Osteoblast (primary cell): Measurements from ENCODE around the gene CDH26. TPM values are rescaled to one million over a fixed set of nuclear protein-coding genes. Genes with fewer than 3 reads are reported as not detected.

Experiments used
- DNase-seq: peaks from one replicate; pipeline ENCODE4 v3.0.0; 2011; ENCODE audit warnings: low spot score, mixed read lengths; ENCODE audit not compliant: insufficient read length; ENCODE audit errors: missing footprints
- H2AFZ ChIP-seq: 2 replicates; pipeline ENCODE4 v1.6.0; 2011; ENCODE audit warnings: mild to moderate bottlenecking, low read length
- H3K27ac ChIP-seq: 2 replicates; pipeline ENCODE4 v1.5.1; 2011; ENCODE audit warnings: mild to moderate bottlenecking, low read depth, low read length, moderate library complexity
- H3K27me3 ChIP-seq: 2 replicates; pipeline ENCODE4 v1.6.0; 2012; ENCODE audit warnings: mild to moderate bottlenecking, control low read depth, inconsistent platforms, low read length, moderate library complexity; ENCODE audit not compliant: insufficient read depth
- H3K36me3 ChIP-seq: 2 replicates; pipeline ENCODE4 v1.5.1; 2011; ENCODE audit warnings: mild to moderate bottlenecking, low read length, control low read depth, moderate library complexity; ENCODE audit not compliant: insufficient read depth
- H3K4me1 ChIP-seq: 2 replicates; pipeline ENCODE4 v1.5.1; 2011; ENCODE audit warnings: mild to moderate bottlenecking, low read length, control low read depth, moderate library complexity; ENCODE audit not compliant: insufficient read depth
- H3K4me2 ChIP-seq: 2 replicates; pipeline ENCODE4 v1.6.0; 2011; ENCODE audit warnings: mild to moderate bottlenecking, low read length; ENCODE audit not compliant: insufficient read depth
- H3K4me3 ChIP-seq: fragments of 200-600 bp; sonication (generic); 3 replicates; pipeline ENCODE4 v1.5.1; 2012; ENCODE audit warnings: mild to moderate bottlenecking, low read length, inconsistent platforms; ENCODE audit not compliant: insufficient read depth
- H3K79me2 ChIP-seq: 2 replicates; pipeline ENCODE4 v1.6.0; 2012; ENCODE audit warnings: mild to moderate bottlenecking, low read length, control low read depth, inconsistent platforms; ENCODE audit not compliant: insufficient read depth
- H3K9me3 ChIP-seq: 2 replicates; pipeline ENCODE4 v1.5.1; 2011; ENCODE audit warnings: low read depth, low read length, control low read depth
- H4K20me1 ChIP-seq: 2 replicates; pipeline ENCODE4 v1.6.0; 2012; ENCODE audit warnings: mild to moderate bottlenecking, low read length, control low read depth; ENCODE audit not compliant: insufficient read depth
- CTCF ChIP-seq: IDR thresholded peaks from 2 replicates; pipeline ENCODE4 v1.5.1; 2011; ENCODE audit warnings: mild to moderate bottlenecking, low read depth, low read length, moderate library complexity; ENCODE audit errors: extremely low read depth
- total RNA-seq: library from RNA; depleted of rRNA; stranded (reverse); fragments of >200 nt; gene quantifications from 2 replicates; pipeline ENCODE4 v1.2.3, GENCODE V29; 2012

CDH26 gene
- total RNA-seq, 1 donor = under 0.01 TPM

GRCh38 chr20:59958626-59959025 is 403 bp downstream of the CDH26 start:
- no peaks in the 10 kb centered on the region for H3K36me3 ChIP-seq
- no peaks in the 10 kb centered on the region for H3K4me1 ChIP-seq
- H3K4me2 ChIP-seq = no peak overlapping the region
- no peak overlapping the region for H3K4me3 ChIP-seq
- no peaks in the 10 kb centered on the region for H4K20me1 ChIP-seq
- H3K27me3 ChIP-seq = no peaks in the 10 kb centered on the region
- H3K79me2 ChIP-seq = no peaks in the 10 kb centered on the region
- H3K27ac ChIP-seq = no peak overlapping the region
- no peak overlapping the region for H2AFZ ChIP-seq
- no peak for DNase-seq
- no peaks in the 10 kb centered on the region for H3K9me3 ChIP-seq
- no peak for TF ChIP-seq CTCF

GRCh38 chr20:59961423-59961822 is 3.2 kb downstream of the CDH26 start:
- Histone ChIP-seq H3K27ac (no peak overlapping the region), H3K79me2 (no peaks in the 10 kb centered on the region), H3K4me1 (no peaks in the 10 kb centered on the region), H4K20me1 (no peaks in the 10 kb centered on the region), H3K36me3 (no peaks in the 10 kb centered on the region), H2AFZ (no peak overlapping the region), H3K4me3 (no peak overlapping the region), H3K4me2 (no peak overlapping the region), H3K9me3 (no peaks in the 10 kb centered on the region), H3K27me3 (no peaks in the 10 kb centered on the region)
- DNase-seq = no peak
- no peak for TF ChIP-seq CTCF

- Histone ChIP-seq H3K4me3 (no peak overlapping the region), H3K4me1 (no peaks in the 10 kb centered on the region), H3K27ac (no peak overlapping the region), H2AFZ (no peak overlapping the region), H3K27me3 (no peaks in the 10 kb centered on the region), H3K4me2 (no peak overlapping the region), H3K9me3 (no peaks in the 10 kb centered on the region), H3K36me3 (no peaks in the 10 kb centered on the region), H4K20me1 (no peaks in the 10 kb centered on the region), H3K79me2 (no peaks in the 10 kb centered on the region)
- TF ChIP-seq CTCF = no peak
- no peak for DNase-seq
Measured at GRCh38 chr20:59962155-59962554, 3.9 kb downstream of the CDH26 start.

GRCh38 chr20:59966428-59966827 is 8.2 kb downstream of the CDH26 start:
- DNase-seq = no peak
- H3K4me1 ChIP-seq = no peaks in the 10 kb centered on the region
- no peaks in the 10 kb centered on the region for H4K20me1 ChIP-seq
- H3K27me3 ChIP-seq = no peaks in the 10 kb centered on the region
- no peak overlapping the region for H2AFZ ChIP-seq
- TF ChIP-seq CTCF = no peak
- H3K27ac ChIP-seq = no peak overlapping the region
- no peak overlapping the region for H3K4me3 ChIP-seq
- no peak overlapping the region for H3K4me2 ChIP-seq
- no peaks in the 10 kb centered on the region for H3K36me3 ChIP-seq
- no peaks in the 10 kb centered on the region for H3K9me3 ChIP-seq
- no peaks in the 10 kb centered on the region for H3K79me2 ChIP-seq
